Activated T-helper 1 cell treated with anti-CD3 and anti-CD28 coated beads, Interleukin-2, amount 50 U/mL, for 16 hours (primary cell): ENCODE measurements around the gene WDR55.
"Not testable (repeated sequence)": the region's sequence is repeated elsewhere in the genome, so short reads cannot be mapped to it uniquely, and the experiment has no call there.

ENCODE experiments used
- DNase-seq, 2 donors: peaks; one replicate each; pipeline ENCODE4 v3.0.0-alpha.2; 2020; ENCODE audit warnings: low read depth in 1 of 2, low spot score in 1 of 2

WDR55 gene, protein sequence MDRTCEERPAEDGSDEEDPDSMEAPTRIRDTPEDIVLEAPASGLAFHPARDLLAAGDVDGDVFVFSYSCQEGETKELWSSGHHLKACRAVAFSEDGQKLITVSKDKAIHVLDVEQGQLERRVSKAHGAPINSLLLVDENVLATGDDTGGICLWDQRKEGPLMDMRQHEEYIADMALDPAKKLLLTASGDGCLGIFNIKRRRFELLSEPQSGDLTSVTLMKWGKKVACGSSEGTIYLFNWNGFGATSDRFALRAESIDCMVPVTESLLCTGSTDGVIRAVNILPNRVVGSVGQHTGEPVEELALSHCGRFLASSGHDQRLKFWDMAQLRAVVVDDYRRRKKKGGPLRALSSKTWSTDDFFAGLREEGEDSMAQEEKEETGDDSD

DNA sequence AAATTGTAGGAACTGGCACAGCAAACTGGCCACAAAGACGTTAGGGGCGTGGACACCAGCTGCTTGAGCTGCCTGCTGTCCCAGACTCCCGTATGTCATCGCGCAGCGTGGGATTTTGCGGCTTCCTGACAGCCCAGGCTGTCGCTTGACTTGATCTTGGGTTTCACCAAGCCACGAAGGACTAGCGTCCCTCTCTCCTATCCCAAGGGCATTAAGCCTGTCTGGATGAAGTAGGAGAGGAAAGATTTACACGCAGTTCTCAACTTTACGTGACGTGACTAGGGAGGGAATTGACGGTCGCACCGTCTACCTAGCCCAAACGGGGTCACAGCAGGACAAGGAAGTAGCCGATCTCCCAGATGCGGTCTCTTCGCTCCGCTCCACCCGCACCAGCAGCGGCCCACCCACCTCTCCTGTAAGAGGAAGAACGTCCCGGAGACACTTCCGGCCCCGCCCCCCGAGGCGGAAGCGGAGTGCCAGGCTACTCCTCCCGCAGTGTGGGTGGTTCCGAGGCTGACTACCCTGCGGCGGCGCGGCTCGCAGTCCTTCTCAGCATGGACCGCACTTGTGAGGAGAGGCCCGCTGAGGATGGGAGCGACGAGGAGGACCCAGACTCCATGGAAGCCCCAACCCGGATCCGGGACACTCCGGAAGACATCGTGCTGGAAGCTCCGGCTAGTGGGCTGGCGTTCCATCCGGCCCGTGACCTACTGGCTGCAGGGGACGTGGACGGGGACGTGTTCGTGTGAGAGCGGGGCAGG, at the start of gene WDR55:
TSS of gene WDR55 (plus strand) at position 546 of the 761 bp plus-strand sequence. CDS start at position 555, 9 bp downstream.
- peak; percentile 92 to 95 for DNase-seq

DNA sequence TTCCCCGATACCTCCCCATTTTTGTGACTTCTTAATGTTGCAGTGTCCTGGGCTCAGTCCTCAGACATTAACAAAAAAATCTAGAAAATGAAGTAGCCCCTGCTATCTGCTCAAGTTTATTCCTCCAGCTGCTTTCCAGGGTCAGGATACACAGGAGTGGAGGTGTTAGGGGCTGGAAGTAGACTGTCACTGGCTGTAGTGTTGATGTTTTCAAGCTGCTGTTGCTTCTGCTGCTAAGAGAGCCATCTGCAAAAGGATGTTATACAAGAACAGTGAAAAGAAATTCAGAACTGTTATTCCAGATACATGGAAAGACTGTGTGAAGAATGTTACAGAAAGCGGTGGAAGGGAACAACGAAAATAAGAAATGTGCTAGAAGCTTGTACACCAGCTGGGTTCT, 42.4 kb upstream of the WDR55 start:
- DNase-seq, result no peak

DNA sequence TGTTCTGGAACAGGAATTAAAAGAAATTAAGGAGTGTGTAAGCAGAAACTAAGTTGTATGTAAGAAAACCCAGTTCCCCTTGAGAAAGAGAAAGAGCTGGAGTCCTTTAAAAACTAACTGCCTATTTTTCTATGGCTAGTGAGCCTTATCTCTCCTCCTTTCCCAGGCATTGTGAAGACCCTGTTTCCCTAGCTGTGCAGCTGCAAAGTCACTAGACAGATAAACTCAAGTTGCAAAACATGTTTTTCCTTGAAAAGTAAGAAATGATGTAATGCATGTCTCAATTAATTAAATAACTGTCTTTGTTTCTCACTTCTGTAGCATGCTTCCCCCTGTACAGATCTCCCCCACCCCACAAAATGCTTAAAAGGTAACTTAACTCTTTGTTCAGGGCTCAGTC, 41.6 kb upstream of the WDR55 start:
- not testable (repeated sequence) for DNase-seq

DNA sequence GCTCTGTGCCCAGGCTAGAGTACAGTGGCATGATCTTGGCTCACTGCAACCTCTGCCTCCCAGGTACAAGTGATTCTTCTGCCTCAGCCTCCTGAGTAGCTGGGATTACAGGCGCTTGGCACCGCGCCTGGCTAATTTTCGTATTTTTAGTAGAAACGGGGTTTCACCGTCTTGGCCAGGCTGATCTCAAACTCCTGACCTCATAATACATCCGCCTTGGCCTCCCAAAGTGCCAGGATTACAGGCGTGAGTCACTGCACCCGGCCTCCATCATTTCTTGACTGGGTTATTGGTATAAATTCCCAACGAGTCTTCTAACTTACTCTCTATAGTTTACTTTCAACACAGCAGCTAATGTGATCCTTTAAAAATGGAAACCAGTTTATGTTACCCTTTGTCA, 39.8 kb upstream of the WDR55 start:
- not testable (repeated sequence) for DNase-seq

DNA sequence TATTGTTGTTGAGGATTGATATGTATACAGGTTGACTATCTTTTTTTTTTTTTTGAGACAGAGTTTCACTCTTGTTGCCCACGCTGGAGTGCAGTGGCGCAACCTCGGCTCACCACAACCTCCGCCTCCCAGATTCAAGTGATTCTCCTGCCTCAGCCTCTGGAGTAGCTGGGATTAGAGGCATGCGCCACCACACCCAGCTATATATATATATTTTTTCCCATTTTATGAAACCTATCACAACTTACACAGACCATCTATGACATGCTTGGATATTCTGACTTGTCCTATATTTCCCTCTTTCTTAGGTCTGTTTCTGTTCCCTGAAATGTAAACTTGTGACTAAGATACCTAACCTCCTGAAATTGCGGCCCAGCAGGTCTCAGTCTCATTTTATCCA, 36.7 kb upstream of the WDR55 start:
- DNase-seq, result no peak

DNA sequence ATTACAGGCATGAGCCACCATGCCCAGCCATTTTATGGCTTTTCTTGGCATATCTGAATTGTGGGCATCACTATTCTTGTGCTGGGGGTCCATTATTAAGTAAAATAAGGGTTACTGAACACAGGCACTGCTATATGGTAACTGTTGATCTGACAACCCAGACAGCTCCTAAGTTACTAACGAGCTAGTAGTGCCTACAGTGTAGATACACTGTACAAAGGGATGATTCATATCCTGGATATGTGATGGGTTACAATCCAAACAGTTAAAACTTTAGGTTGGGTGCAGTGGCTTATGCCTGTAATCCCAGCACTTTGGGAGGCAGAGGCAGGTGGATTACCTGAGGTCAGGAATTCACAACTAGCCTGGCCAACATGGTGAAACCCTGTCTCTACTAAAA, 36.0 kb upstream of the WDR55 start:
- DNase-seq, result no peak

DNA sequence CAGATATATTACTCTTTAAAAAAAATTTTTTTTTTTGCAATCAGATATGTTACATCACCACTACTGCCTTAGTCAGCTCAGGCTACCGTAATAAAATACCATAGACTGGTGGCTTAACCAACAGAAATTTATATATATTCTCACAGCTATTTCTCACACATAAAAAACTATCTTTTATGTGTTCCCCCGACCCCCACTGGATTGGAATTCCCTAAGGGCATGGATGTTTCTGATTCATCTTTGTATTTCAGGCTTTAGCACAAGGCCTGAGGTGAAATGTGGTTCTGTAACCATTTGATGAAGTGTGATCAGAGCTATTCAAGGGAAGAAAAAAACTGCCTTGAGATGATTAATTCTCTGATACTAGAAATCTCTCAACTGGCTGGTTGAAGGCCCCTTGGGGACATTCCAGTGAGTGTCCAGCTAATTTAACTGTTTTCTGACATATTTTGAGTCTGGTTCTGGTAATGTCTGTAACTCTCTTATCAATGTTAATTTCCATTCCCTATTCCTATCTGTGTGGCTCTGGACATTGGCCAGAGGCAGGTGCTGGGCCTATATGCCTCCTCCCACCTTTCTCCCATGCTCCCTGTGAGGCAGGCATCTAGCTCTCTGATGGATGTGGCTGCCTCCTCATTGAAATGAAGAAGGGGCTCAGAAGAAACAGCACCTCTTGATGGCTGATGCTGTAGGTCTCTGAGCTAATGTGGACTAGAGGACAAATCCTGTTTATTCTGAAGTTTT, 34.2 kb upstream of the WDR55 start:
- no peak for DNase-seq

DNA sequence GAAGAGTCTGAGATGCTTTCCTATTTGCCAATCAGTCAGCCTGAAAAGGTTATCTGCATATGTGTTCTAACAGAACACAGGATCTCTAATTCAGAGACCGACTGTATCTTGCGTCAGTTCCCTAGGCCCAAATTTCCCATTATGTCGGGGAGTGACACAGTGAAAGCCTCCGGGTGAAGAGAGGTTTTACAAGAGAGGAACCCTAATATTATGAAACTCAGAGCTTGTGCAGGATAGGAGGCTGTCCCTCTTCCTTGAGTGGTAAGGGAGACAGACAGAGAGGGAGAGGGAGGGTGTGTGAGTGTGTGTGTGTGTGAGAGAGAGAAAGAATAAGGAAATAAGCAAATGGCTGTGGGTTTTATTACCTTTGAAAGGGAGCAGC, 33.7 kb upstream of the WDR55 start:
- DNase-seq, result no peak

DNA sequence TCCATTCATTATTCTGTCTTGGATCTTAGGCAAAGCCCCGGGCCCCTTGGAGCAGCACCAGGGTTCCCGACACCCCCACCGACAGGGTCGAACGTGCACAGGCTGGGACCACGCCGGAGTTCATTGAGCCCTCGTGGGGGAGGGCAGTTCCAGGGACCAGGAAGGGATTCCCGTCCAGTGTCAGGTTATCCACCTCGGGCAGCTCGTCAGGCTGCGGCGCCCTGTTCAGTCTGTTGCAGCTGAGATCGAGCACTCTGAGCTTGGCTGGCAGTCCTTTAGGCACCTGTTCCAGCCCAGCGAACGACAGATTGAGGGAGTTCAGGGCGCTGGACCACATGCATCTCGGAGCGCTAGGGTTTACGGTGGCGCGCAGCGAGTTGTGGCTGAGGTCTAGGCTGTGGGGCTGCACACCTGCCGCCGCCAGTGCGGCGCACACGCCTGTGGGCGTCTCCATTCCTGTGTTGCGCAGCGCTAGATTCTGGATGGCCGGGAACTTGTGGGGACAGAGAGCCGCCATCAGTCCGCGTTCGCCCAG, 32.8 kb upstream of the WDR55 start:
- no peak for DNase-seq

DNA sequence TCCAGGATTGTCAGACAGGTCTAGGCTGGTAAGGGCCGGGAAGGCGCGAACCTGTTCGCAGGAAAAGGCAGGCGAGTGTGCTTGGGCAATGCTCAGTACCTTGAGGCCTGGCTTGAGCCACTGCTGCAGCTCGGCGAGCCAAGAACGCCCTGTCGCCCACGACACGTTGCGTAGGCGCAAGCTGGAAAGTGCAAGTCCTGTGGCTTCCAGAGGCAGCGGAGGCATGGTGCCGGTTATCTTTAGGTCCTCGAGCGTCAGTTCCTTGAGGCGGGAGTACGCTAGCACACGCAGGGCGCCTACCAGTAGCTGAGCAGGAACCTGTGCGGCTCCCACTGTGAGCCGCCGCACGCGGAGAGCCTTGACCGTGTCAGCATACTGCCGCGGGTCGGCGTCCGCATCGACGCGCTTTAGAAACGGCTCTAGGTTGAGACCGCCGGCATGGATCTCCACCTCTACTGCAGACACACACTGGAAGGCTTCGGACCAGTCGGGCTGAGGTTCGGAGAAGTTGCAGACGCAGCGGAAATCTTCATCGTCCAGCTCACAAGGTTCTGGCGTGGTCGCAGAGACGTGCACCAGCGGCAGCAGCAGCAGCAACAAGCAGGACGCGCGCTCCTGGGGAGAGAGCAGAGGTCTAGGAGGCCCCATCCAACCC, 32.2 kb upstream of the WDR55 start:
- peak in 1 of 2 donors; percentile 19 for DNase-seq

DNA sequence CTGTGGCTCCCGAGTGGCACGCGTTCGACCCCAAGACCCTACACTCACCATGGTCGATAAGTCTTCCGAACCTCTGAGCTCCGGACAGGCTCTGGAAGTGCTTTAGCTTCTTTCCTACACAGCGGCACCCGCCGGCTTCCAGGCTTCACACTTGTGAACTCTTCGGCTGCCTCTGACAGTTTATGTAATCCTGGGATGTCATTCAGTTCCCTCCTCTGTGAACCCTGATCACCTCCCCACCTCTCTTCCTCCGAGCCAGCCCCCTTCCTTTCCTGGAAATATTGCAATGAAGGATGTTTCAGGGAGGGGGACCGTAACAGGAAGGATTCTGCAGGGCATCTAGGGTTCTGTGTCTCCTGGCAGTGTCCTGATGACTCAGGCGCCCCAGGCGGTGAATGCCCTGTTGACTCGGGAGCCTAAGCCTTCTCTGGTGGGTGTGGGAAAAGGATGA, 31.7 kb upstream of the WDR55 start, which contains the start of gene CD14:
TSS of gene CD14 (minus strand) at position 155 of the 451 bp plus-strand sequence. CDS start at position 51, 104 bp downstream.
- DNase-seq, result no peak

DNA sequence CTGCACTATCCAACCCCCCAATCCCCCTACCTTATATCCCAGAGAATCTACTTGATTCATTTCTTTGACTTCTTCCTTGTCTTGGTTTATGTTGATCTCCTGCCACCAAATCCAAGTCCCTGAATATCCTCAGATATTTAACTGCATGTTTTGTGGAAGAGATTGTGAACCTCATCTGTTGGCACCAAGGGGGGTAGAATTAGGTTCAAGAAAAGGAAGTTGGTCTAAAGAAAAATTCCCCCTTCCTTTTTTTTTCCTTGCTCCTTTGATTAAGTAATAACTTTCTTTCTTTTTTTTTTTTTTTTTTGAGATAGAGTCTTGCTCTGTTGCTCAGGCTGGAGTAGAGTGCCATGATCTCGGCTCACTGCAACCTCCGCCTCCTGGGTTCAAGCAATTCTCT, 31.2 kb upstream of the WDR55 start:
- no peak for DNase-seq

DNA sequence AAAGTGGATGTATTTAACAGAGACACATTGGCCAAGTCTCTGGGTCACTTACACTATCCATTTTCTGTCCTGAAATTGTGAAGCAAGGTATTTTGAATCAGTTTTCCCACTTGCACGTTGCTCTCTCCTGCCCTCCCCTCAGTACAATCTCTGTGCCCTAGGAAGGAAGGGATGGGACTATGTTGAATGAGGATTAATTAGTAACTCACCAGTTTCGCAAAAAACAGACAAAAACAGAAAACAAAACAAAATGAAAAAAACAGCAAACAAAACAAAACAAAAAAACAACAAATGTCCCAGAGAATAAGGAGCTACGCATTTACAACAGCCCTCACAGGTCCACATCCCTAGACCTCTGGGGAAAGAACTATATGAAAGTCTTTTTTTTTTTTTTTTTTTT, 30.6 kb upstream of the WDR55 start:
- DNase-seq, result no peak

DNA sequence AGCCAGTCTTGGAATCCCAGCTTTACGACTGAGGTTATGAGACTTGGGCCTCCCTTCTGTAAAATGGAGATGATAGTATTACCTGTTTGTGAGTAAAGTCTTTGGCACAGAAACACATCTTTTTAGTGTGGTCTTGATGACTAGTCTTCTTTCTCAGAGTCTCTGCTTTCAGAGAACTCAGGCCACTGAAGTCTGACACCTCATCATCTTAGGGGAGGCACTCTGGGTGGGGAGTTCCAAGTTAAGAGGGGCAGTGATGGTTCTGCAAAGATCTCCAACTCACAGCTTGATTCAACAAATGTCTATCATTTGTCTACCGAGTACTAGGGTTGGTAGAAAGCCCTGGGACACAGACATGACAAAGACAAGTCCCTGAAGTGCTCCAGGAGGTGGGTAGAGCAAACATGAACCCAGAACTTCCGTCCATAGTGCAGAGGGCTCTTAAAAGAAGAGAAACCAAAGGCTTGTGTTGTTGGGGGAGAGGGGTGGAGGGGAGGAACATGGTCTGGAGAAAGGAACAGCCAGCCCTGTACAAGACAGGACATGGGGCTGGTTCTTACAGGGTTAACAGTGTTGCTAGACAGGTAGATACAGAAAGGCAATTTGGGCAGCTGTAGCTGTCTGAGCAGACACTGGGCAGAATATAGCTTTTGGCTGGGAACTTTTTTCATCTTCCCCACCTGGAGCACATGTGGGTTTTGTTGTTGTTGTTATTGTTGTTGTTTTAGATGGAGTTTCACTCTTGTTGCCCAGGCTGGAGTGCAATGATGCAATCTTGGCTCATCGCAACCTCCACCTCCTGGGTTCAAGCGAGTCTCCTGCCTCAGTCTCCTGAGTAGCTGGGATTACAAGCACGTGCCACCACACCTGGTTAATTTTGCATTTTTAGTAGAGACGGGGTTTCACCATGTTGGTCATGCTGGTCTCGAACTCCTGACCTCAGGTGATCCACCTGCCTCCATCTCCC, 29.1 kb upstream of the WDR55 start:
- DNase-seq, result no peak

DNA sequence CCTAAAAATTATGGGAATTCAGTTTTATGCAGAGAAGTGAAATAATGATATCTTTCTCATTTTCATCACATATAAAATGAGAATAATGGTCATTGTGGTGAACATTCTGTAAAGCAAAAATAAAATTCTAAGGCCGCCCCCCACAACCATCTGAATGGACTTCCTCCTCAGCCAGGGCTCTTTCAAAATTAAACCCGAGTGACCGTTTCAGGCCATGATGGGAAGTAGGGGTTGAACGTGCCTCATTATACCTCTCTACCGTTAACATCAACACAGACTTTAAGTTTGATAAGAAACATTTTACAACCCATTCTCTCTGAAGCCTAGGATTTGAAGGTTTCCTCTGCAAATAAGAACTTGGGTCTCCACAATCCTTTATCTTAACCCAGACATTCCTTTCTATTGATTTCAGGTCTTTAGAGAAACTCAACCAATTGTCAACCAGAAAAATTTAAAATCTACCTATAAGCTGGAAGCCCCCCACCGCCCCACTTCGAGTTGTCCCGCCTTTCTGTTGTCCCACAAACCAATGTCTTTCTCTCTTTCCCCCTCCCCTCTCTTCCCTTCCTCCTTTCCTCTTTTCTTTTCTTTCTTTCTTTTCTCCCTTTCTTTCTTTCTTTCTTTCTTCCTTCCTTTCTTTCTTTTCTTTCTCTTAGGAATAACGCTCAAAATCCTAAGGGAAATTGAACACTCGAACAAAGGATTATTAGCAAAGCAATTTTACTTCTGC, 27.2 kb upstream of the WDR55 start:
- no peak for DNase-seq

DNA sequence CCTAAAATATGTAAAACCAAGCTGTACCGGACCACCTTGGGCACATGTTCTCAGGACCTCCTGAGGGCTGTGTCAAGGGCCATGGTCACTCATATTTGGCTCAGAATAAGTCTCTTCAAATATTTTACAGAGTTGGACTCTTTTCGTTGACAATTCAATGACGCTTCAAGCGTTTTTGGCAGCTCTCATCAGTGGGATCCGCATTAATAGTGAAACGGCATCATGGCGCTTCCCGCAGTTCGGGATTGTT, 25.9 kb upstream of the WDR55 start:
- DNase-seq, result not testable (repeated sequence)

DNA sequence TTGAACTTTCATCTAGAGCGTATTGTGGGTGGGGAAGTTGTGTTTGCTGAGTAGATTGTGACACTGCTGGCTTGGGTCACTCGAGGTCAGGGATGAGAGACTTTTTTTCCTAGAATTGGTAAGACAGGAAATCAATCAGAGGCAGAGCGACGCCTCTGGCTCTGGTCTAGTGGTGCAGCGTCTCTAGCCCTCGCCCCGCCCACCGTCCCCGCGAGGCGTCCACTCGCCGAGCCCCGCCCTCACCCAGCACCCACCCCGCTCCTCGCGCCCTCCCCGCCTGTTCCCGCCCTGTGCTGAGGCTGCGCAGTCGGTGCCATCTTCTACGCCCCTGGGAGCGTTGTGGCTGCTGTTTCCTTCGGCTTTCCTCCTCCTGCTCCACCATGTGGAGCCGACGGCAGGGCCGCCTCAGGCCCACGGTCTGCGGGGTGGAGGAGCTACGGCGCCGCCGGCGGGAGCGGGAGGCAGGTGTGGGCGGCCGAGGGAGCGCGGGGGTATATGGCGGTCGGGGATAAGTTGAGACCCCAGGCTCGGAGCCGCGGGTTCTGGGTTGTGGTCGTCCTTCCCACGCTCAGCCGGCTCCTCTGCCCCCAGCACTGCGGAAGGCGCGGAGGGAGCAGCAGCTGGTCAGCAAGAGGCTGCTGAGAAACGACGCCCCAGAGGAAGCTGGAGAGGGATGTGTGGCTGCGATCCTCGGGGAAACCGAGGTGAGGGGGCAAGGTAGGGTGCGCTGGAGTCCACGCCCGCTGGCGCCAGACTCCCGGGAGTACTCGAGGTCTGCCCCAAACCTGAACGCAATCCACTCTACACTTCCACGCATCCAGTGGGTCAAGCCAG, 25.3 kb upstream of the WDR55 start, which contains the start of gene TMCO6:
TSS of gene TMCO6 (plus strand) at position 304 of the 834 bp plus-strand sequence. CDS start at position 381, 77 bp downstream.
- peak; percentile 94 to 96 for DNase-seq

DNA sequence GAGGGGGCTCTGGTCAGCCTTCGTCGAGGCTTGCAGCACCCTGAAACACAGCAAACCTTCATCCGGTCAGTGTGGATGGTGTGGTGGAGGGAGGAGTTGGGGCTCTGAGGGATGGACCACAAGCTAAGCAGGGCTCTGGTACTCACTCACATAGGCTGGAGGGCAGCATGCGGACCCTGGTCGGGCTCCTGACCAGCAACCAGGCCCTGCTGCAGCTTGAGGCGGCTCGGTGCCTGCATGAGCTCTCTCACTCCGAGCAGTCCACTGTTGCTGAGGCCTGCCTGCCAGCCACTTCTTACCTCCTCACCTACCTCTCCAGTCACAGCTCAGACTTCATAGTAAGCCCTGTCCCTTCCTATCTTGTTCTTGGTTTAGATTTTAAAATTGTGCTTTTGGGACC, 23.0 kb upstream of the WDR55 start:
- no peak for DNase-seq
